Endothelial cell of umbilical vein (primary cell): Measurements from ENCODE around the gene RAB40C. TPM values are rescaled to one million over a fixed set of nuclear protein-coding genes. Genes with fewer than 3 reads are reported as not detected.

Experiments used
- BruUV-seq: library from RNA; stranded (reverse); fragments of 400-500 nt; replicated peaks from 2 replicates; lab custom pipeline; 2021; lab: Mats Ljungman, UMichigan
- CTCF ChIA-PET: fragments of 300-600, 350-600 bp; sonication (Branson Sonifier 250); formaldehyde crosslinking; loops from one replicate; lab custom pipeline; 2021; ENCODE audit warnings: antibody characterized with exemption, inconsistent platforms; lab: Charles Lee
- POLR2A ChIA-PET: fragments of 300-600, 350-600 bp; sonication (Branson Sonifier 250); formaldehyde crosslinking; loops from one replicate; lab custom pipeline; 2021; ENCODE audit warnings: antibody characterized with exemption, inconsistent platforms; lab: Charles Lee
- DNase-seq: peaks from one replicate; pipeline ENCODE4 v3.0.0-alpha.2; 2011; ENCODE audit warnings: low read depth, low spot score
- FAIRE-seq: peaks from 2 replicates; lab custom pipeline; 2011; peaks lifted over from hg19 to GRCh38; lab: Jason Lieb, UNC
- H2AFZ ChIP-seq: 2 replicates; pipeline ENCODE4 v1.6.0; 2012; ENCODE audit warnings: low read depth, low read length, control low read depth, inconsistent platforms
- H3K27ac ChIP-seq: 2 replicates; pipeline ENCODE4 v1.5.1; 2011; ENCODE audit warnings: low read depth, mild to moderate bottlenecking, control low read depth, low read length, moderate library complexity; ENCODE audit not compliant: insufficient read depth
- H3K27me3 ChIP-seq, 2 experiments: 2 replicates each; pipeline versions ENCODE4 v1.6.0 to v1.6.1; 2011; ENCODE audit warnings: low read length in 2 of 2, mixed read lengths in 1 of 2; ENCODE audit not compliant: control insufficient read depth in 2 of 2, insufficient read depth in 2 of 2
- H3K36me3 ChIP-seq, 2 experiments: 2 replicates in 1 of 2; 3 replicates in 1 of 2; pipeline ENCODE4 v1.5.1; 2011; ENCODE audit warnings: low read length in 2 of 2, mild to moderate bottlenecking in 1 of 2, moderate library complexity in 1 of 2; ENCODE audit not compliant: control insufficient read depth in 2 of 2, insufficient read depth in 2 of 2; ENCODE audit errors: extremely low read depth in 1 of 2
- H3K4me1 ChIP-seq: 3 replicates; pipeline ENCODE4 v1.5.1; 2011; ENCODE audit warnings: mild to moderate bottlenecking, low read length; ENCODE audit not compliant: control insufficient read depth, insufficient read depth; ENCODE audit errors: extremely low read depth
- H3K4me2 ChIP-seq: 2 replicates; pipeline ENCODE4 v1.6.1; 2011; ENCODE audit warnings: low read length, control low read depth, mixed read lengths; ENCODE audit not compliant: insufficient read depth
- H3K4me3 ChIP-seq, 3 experiments: fragments of 200-600 bp in 1 of 3; sonication (generic), shearing (Covaris generic) in 1 of 3; replicated peaks in 1 of 3; 2 replicates each; pipeline ENCODE4 v1.5.1; 2011 to 2016; ENCODE audit warnings: control low read depth in 3 of 3, low read length in 3 of 3, mild to moderate bottlenecking in 2 of 3, inconsistent platforms in 1 of 3, low read depth in 1 of 3, moderate library complexity in 1 of 3; ENCODE audit not compliant: insufficient read depth in 1 of 3
- H3K79me2 ChIP-seq: 2 replicates; pipeline ENCODE4 v1.6.0; 2012; ENCODE audit warnings: low read length, inconsistent platforms; ENCODE audit not compliant: control insufficient read depth, insufficient read depth
- H3K9ac ChIP-seq: replicated peaks from 2 replicates; pipeline ENCODE3; 2011; ENCODE audit warnings: low read length, control low read depth; ENCODE audit not compliant: insufficient read depth; ENCODE audit errors: extremely low read depth
- H3K9me1 ChIP-seq: replicated peaks from 3 replicates; pipeline ENCODE4 v1.6.0; 2011; ENCODE audit warnings: mild to moderate bottlenecking, low read length; ENCODE audit not compliant: control insufficient read depth, insufficient read depth; ENCODE audit errors: extremely low read depth
- H3K9me3 ChIP-seq: replicated peaks from 2 replicates; pipeline ENCODE4 v1.5.1; 2012; ENCODE audit warnings: low read length, inconsistent platforms; ENCODE audit not compliant: control insufficient read depth, insufficient read depth
- H4K20me1 ChIP-seq: replicated peaks from 2 replicates; pipeline ENCODE3; 2011; ENCODE audit warnings: mild to moderate bottlenecking, low read length; ENCODE audit not compliant: control insufficient read depth, insufficient read depth; ENCODE audit errors: extremely low read depth
- CTCF ChIP-seq, 2 donors: IDR thresholded peaks; 1 replicate in 1 of 2; 2 replicates in 1 of 2; pipeline ENCODE4 v1.5.1; 2011; ENCODE audit warnings: low read length in 2 of 2, mild to moderate bottlenecking in 2 of 2, moderate library complexity in 2 of 2, control low read depth in 1 of 2, inconsistent platforms in 1 of 2, low read depth in 1 of 2; ENCODE audit not compliant: insufficient read depth in 1 of 2; ENCODE audit errors: extremely low read depth in 1 of 2
- EZH2 ChIP-seq: IDR thresholded peaks from 2 replicates; pipeline ENCODE4 v1.6.1; 2012; ENCODE audit warnings: borderline replicate concordance, low read depth, mild to moderate bottlenecking, moderate library complexity, low read length, inconsistent platforms; ENCODE audit not compliant: severe bottlenecking
- FOS ChIP-seq: IDR thresholded peaks from 2 replicates; pipeline ENCODE4 v1.6.1; 2011; ENCODE audit warnings: mild to moderate bottlenecking, low read length, moderate library complexity, borderline replicate concordance; ENCODE audit not compliant: insufficient read depth
- GATA2 ChIP-seq: IDR thresholded peaks from 2 replicates; pipeline ENCODE4 v1.7.0; 2011; ENCODE audit warnings: low read depth, mild to moderate bottlenecking, moderate library complexity, mixed read lengths, low read length; ENCODE audit not compliant: insufficient read length, insufficient read depth
- JUN ChIP-seq: IDR thresholded peaks from 2 replicates; pipeline ENCODE4 v1.6.1; 2011; ENCODE audit warnings: borderline replicate concordance, low read depth; ENCODE audit not compliant: insufficient read length, insufficient read depth
- MAX ChIP-seq: IDR thresholded peaks from 2 replicates; pipeline ENCODE4 v1.6.1; 2011; ENCODE audit not compliant: insufficient read depth, insufficient read length
- MYC ChIP-seq: IDR thresholded peaks from one replicate; pipeline ENCODE4 v1.6.1; 2011; ENCODE audit warnings: mild to moderate bottlenecking, low read depth, low read length
- POLR2A ChIP-seq: IDR thresholded peaks from 2 replicates; pipeline ENCODE4 v1.6.1; 2012; ENCODE audit warnings: low read depth, mild to moderate bottlenecking, control low read depth, low read length
- POLR2AphosphoS5 ChIP-seq: IDR thresholded peaks from 2 replicates; pipeline ENCODE4 v1.6.1; 2012; ENCODE audit warnings: low read depth, mild to moderate bottlenecking, control low read depth, low read length, moderate library complexity; ENCODE audit not compliant: insufficient read depth
- dilution Hi-C: fragments of 300-500 bp; cut with MboI; formaldehyde crosslinking; loops from one replicate; pipeline ENCODE4 v1.15.0; 2019; ENCODE audit warnings: low sequenced_read_pairs; ENCODE audit not compliant: extremely low pct_ligation_motif_present
- intact Hi-C: fragments of 100-400 bp; cut with micrococcal nuclease; formaldehyde crosslinking; loops from one replicate; pipeline ENCODE4 v1.10.0; 2022
- polyA plus RNA-seq, 4 experiments: library from polyadenylated mRNA; depleted of rRNA in 3 of 4; stranded (reverse) in 3 of 4; unstranded in 1 of 4; fragments of >200 nt; gene quantifications; 2 replicates each; pipeline versions ENCODE4 v1.2.1 to v1.2.3, GENCODE V29; 2011 to 2012; ENCODE audit warnings: missing spikeins in 1 of 4
- total RNA-seq: library from RNA; stranded (reverse); gene quantifications from 2 replicates; pipeline ENCODE4 v1.2.3, GENCODE V29; 2021

Gene RAB40C
- total and polyA plus RNA-seq, 2 donors (not counting 3 experiments of a cell fraction or from before 2014, with no cell fraction given) = 12.4 to 18.8 TPM

- BruUV-seq = no TSS peak
- Histone ChIP-seq H3K79me2 (no peaks in the 10 kb centered on the region), H3K9me1 (no peaks in the 10 kb centered on the region), H3K9me3 (no peaks in the 10 kb centered on the region), H2AFZ (no peak overlapping the region), H3K4me1 (no peaks in the 10 kb centered on the region), H3K9ac (no peak overlapping the region), H3K4me3 (no peak overlapping the region), H3K36me3 (no peaks in the 10 kb centered on the region), H4K20me1 (no peaks in the 10 kb centered on the region), H3K27me3 (no peaks in the 10 kb centered on the region), H3K4me2 (no peak overlapping the region), H3K27ac (no peak overlapping the region)
- intact Hi-C loops = no loop called here
- dilution Hi-C loops = no loop called here
- DNase-seq (no peak), FAIRE-seq (no peak)
- no peak for TF ChIP-seq EZH2
- TF ChIP-seq POLR2AphosphoS5 = no peak
- TF ChIP-seq JUN = no peak
- TF ChIP-seq MAX = no peak
- TF ChIP-seq MYC = no peak
- TF ChIP-seq POLR2A = no peak
- TF ChIP-seq CTCF (IDR thresholded peaks at IDR 0.05; ENCODE audit: extremely low read depth in 1 of 2, insufficient read depth in 1 of 2, low read depth in 1 of 2, low read length in 2 of 2) = no peak
- no peak for TF ChIP-seq FOS
- TF ChIP-seq GATA2 = no peak
- POLR2A ChIA-PET = no interaction called here
- CTCF ChIA-PET = interaction anchor here (0.6 to 1.0 kb wide), 3 partner anchors 11 to 27 kb away, joined by 3 read pairs; no protein-coding TSS in a partner anchor
These were observed 31.0 kb downstream of the RAB40C start for GRCh38 chr16:620700-621525.
